Fibroblast of peridontal ligament (primary cell): ENCODE data around the gene FAM187B.
"Not testable (repeated sequence)": the region's sequence is repeated elsewhere in the genome, so short reads cannot be mapped to it uniquely, and the experiment has no call there.

Source experiments
- DNase-seq: peaks from one replicate; pipeline ENCODE4 v3.0.0-alpha.2; 2010; ENCODE audit errors: extremely low read depth

Gene FAM187B

DNA sequence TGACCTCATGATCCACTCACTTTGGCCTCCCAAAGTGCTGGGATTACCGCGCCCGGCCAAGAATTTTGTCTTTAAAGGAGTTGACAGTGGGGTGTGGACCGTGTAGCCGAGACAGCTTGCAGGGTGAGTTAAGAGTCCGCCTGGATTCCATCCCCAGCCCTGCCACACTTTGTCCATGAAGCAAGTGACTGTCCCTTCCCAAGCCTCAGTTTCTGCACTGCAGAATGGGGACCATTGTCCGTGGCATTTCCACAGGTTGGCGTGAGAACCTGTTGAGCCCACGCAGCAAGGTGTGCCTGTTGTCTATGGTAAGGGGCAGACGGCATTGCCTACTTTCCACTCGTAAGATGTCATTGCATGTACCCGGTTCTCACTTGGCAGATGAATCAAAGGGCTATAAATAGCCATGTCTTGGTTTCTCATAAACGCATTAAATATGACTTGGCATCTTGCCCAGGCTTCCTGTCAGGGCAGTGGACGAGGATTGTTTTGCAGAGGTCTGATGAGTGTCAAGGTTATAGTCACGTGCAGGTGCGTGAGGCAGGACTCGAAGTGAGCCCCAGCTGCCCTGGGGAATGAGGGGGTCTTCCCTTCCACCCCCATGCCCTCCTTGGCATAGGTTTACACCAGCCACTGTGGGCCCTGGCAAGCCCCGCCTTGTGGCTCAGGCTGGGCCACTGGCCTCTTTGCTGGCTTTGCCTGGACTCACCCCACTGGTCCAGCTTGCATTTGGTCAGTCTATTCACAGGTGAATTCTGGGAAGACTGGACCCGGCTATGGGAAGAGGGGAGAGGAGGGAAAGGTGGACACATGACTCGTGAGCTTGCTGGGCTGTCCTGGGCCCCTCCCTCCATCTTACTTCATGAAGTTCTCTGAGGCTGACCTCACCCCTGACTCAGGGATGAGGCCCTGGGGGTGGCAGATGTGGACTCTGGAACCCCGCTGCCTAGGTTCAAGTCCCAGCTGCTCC lies 14.6 kb downstream of the FAM187B start:
- DNase-seq: peak; percentile 32

DNA sequence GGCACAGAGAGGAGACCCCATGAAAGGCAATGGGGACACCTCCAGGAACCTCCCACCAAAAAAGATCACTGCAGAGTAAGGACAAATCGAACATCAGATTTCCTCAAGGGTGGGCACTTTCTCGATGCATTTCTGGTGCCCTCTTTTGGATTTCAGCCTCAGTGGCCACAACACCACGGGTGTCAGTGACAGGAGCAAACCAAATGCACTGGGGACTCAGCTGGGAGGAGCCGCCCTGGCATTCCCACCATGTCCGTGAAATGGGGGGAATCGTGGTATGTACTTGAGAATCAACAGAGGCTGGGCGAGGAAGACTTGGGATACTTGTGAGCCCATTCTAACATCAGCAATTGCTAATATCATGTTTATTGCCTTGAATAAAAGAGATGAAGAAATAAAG lies 16.3 kb downstream of the FAM187B start:
- DNase-seq: no peak

DNA sequence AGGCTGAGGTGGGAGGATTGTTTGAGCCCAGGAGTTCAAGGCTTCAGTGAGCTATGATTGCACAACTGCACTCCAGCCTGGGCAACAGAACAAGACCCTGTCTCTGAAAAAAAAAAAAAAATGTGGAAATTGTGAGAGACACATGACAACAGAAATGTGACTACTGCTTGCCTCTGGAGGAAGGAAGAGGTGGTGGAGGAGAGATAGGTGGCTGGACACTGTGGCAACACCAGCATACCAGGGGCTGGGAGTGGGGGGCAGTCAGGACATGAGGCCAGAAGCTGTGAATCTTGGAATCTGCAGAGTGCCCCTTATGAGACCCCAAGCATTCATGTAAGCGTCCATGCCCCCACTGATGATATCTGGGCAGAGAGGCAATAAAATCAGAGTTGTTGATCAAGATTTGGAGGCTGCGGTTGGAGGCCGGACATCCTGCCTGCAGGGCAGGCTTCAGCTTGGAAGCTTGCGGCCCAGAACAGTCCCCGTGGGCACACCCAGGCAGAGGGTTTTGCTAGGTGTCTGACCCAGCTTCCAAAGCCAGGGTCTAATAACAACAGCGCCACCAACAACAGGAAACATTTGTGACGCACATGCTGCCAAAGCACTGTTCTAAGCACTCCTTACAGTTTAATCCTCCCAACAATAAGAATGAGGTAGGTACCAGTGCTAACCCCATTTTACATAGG lies 16.9 kb downstream of the FAM187B start:
- no peak for DNase-seq

DNA sequence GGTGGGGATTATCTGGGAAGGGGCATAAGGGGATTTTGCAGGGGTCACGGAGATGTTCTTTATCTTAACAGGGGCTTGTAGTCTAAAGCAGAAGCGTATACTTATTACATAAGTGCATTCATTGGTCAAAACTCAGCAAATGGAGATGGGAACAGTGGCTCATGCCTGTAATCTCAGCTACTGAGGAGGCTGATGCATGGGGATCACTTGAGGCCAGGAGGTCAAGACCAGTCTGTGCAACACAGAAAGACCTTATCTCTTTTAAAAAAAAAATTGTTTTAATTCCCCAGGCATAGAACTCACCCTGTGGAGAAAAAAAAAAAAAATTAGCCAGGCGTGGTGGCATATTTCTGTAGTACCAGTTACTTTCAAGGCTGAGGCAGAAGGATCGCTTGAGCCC lies 18.9 kb downstream of the FAM187B start:
- no peak for DNase-seq

DNA sequence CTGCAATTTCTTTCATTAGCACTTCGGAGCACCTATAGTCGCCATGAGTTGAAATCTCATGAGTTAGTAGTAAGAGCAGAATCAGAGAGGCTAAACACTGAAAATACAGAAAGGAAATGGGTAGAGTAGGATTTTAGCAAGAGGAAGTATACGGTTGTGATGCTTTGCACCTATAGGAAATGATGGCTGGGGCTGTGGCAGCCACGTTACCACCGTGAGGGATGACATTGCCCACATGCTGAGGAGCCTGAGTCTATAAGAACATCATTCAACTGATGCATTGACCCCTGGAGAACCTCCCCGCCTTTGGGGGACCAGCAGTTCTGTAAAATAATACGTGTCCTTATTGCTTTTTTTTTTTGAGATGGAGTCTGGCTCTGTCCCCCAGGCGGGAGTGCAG lies 20.4 kb downstream of the FAM187B start:
- no peak for DNase-seq

DNA sequence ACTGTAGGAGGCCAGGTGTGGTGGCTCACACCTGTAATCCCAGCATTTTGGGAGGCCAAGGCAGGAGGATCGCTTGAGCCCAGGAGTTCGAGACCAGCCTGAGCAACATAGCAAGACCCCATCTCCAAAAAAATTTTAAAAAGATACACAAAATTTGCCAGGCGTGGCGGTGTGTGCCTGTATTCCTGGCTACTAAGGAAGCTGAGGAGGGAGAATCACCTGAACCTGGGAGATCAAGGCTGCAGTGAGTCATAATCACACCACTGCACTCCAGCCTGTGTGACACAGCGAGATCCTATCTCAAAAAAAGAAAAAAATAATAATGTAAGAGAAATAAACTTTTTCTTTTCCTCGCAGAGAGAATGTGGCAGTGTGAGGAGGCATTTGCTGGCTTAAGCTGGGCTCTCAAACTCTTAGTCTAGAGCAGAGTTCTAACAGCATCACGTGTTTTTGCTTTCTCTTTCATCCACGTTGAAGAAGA lies 21.1 kb downstream of the FAM187B start:
- no peak for DNase-seq

DNA sequence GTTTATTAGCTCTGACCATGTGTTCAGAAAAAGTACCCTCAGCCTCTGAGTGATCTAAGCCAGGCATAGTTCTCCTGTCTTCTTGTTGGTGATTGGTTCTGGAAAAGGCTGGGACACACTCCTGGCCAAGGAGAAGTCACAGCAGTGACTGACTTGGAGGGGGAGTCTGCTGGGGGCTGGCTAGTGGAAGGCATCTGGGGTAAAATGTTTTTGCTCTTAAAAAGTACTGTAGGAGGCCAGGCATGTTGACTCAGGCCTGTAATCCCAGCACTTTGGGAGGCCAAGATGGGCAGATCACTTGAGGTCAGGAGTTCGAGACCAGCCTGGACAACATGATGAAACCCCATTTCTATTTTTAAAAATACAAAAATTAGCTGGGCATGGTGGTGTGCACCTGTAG lies 21.7 kb downstream of the FAM187B start:
- DNase-seq: no peak

DNA sequence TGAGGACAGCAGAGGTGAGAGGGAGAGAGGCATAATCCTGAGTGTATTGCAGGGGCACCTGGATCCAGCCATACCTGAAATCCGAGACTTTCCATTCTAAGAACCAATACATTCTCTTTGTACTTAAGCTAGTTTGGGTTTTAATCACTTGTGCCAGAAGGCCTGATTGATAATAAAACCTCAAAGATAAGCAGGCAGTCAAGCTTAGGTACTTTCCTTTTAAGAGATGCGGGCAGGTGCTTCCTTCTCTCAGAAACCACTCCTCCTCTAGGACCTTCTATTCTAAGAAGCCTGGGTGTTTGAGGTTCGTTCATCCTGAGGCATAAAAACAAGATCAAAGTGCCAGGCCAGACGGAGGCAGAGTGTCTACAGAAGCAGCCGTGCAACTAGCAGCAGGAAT lies 22.2 kb downstream of the FAM187B start:
- no peak for DNase-seq

DNA sequence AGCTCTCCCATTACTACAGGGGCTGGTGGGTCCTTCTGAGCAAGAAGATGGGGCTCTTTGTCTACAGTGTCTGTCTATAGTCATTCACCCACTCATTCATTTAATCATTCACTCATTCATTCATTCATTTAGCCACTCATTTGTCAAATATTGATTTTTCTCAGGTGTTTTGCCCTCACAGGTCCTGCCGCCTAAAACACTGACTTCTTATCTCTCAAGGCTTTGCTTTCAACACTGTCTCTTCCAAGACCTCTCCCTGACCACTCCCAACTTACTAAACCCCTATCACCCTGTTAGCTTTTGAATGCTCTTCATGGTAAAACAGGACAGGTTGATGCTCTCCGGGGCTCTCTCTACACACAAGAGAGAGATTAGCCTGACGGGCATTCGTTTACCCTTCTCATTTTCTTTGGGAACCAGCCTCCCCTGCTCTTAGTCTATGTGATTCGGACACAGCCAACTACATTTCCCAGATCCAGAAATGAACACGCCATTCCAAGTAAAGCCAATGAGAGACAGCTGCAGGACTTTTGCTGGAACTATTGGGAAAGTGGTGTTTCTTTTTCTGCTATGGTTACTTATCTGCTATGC lies 22.7 kb downstream of the FAM187B start:
- no peak for DNase-seq

DNA sequence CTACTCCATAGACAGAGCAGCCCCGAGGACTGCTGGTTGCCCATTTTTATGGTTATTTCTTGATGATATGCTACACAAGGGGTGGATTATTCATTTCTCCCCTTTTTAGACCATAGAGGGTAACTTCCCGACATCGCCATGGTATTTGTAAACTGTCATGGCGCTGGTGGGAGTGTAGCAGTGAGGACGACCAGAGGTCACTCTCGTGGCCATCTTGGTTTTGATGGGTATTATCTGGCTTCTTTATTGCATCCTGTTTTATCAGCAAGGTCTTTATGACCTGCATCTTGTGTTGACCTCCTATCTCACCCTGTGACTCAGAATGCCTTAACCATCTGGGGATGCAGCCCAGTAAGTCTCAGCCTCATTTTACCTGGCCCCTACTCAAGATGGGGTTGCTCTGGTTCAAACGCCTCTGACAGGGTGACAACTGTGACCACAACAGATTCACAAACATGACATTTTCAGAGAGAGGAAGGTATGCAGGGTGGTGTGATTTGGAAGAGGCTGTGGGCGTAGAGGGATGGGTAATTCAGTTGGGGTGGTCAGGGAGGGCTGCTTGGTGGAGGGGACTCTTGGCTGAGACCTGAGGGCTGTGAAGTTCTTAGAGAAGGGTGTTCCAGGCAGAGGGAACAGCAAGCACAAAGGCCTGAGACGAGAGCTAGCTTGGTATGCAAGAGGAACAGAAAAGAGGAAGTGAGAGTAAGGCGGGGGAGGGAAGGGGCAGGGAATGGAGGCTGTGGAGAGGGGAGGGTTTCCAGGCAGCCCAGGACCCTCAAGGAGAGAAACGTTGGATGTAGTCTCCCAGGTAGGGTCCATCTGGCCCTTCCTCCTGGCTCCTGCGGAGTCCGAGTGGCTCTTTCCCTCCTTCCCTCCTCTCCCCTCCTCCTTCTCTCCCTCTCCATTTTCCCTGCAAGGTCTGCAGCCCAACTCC lies 23.5 kb downstream of the FAM187B start:
- no peak for DNase-seq

DNA sequence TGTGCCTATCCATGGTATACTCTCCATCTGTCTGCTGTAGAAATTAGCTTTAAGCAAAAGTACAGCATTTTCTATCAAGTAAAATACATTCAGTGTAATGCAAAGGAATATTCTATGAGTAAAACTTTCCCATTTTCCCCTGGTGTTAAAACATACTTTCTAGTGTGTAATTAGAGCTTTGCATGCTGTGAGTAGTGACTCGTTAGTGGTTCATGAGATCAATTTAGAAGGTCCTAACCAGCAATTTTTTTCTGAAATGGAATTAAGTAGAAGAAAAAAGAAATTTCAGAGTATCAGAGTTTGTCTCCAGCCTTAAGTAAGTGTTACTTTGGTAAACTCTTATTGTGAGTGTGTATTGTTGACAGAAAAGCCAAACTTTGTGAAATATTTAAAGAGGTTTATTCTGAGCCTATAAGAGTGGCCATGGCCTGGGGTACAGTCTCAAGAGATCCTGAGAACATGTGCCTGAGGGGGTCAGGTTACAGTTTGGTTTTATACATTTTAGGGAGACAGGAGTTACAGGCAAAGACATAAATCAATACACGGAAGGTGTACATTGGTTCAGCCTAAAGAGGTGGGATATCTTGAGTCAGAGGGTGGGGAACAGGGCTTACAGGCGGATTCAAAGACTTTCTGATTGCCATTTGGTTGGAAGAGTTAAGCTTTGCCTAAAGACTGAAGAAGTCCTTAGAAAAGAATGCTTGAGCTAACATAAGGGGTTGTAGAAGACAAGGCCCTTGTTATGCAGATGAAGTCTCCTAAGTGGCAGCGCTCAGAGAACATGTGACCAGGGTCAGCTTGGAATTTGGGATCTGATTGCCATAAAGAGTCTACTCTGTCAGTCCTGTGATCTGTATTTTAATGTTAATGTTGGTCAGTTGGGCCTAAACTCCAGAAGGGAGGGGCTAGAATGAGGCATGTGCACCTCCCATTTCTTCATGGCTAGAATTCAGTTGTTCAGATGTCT lies 25.5 kb downstream of the FAM187B start:
- DNase-seq: no peak

DNA sequence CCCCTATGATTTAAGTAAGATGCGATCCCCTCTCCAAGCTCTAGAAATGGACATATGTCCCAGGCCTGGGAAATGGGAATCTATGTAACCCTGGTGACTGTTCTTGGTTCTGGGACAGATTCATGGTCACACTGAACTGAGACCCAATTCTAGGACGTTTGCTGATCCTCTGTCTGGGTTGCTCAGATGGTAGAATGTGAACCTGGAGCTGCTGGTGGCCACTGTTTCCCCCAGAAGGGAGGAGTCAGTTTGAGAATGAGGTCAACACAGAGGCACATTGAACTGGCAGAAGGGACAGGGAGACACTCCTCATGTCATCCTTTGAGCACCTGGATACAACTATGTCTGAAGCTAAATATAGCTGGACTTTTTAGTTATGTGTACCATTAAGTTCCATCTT lies 29.1 kb downstream of the FAM187B start:
- no peak for DNase-seq

DNA sequence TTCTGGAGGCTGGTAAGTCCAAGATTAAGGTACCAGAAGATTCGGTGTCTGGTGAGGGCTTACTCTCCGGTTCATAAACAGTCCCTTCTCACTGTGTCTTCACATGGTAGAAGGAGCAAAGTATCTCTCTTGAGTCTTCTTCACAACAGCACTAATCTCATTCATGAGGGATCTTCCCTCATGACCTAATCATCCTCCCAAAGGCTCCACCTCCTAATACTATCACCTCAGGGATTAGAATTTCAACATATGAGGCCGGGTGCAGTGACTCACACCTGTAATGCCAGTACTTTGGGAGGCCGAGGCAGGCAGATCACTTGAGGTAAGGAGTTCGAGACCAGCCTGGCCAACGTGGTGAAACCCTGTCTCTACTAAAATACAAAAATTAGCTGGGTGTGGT lies 31.7 kb downstream of the FAM187B start:
- DNase-seq: not testable (repeated sequence)

DNA sequence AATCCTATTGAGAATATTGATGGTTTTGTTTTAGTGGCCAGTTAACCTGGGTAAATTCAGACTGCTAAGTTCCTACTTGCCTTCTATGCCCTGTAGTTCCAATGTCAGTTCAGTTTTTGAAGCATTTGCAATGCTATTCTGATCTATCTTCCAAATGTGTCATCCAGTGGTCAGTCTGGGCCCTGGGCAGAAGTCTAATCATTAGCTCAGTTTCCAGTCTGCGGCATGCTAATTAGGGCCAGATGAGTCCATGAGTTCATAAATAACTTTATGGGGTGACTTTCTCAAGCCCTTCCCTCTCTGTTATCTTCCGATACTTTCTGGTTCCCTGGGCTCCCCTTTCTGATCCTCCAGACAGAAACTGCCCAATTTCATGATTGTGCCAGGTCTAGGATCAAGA lies 32.7 kb downstream of the FAM187B start:
- DNase-seq: peak; percentile 24

DNA sequence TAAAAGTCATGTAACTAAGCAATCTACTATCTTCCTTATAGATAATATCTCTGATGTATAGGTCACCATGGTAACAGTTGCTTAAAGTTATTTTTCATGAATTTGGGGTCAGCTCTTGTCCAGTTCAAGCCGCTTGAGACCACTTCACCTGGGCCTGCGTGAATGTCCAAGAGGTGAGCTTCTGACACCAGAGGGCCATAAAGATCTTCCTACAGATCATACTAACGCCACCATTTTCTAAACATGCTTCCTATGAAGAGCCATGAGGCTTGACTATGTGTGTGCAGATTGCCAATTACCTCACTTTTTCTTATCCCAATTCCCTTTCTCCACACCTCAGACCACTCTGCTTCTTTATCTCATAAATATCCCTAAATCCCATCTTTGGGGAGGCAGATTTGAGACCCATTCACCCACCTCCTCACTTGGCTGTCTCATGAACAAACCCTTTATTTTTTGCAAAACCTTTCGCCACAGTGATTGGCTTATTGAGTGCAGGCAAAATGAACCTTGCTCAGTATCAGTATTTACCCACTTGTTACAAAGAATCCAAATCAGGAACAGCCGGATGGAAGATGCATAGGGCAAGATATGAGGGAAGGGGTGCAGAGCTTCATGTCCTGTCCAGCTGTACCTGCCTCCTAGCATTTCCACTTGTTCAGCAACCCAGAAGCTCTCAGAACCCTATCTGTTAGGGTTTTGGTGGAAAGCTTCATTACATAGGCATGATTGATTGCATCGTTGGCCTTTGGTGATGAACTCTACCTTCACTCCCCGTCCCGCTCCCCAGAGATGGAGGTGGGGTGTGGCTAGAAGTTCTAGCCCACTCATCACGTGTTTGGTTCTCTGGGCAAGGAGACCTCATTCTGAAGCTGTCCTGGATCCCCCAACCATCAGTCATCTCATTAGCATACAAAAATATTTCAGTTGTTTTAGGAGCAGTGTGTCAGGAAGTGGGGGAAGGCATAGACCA lies 34.2 kb downstream of the FAM187B start:
- DNase-seq: no peak

DNA sequence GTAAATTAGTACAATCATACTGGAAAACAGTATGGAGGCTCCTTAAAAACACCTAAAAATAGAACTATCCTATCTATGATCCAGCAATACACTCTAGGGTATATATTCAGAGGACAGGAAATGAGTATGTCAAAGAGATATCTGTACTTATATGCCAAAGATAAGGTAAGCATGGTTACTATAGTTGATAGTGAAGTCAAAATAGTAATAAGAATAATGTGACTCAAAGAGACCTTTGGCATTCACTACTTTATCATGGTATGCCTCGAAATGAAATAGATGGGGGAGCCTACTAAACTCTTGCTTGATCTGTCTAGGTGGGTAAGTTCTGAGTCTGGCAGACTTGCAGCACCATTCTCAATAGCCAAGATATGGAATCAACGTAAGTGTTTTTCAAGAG lies 43.7 kb downstream of the FAM187B start:
- DNase-seq: no peak

DNA sequence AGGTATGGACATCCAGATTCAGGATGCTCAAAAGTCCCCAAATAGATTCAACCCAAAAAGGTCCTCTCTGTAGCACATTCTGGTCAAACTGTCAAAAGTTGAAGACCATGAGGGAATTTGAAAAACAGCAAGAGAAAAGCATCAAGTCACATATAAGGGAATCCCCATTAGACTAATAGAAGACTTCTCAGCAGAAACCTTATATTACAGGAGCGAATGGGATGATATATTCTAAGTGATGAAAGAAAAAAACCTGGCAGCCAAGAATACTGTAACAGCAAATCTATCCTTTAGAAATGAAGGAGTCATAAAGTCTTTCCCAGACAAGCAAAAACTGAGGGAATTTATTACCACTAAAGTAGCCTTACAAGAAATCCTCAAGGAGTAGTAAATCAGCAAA lies 44.3 kb downstream of the FAM187B start:
- no peak for DNase-seq

DNA sequence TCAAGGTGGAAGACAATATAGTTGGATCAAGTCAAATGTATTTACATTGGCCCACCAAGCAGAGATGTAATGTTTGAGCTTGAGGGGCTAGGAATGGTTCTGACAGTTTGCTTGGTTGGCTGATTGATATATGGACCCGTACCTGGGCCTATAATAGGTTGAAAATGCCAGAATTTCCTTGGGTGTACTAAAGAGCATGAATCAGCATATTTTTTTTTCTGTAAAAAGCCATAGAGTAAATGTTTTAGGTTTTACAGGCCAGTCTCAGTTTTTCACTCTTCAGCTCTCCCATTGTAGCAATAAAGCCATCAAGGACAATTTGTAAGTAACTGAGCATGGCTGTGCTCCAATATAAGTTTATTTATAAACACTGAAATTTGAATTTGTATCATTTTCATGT lies 47.2 kb downstream of the FAM187B start:
- DNase-seq: no peak

DNA sequence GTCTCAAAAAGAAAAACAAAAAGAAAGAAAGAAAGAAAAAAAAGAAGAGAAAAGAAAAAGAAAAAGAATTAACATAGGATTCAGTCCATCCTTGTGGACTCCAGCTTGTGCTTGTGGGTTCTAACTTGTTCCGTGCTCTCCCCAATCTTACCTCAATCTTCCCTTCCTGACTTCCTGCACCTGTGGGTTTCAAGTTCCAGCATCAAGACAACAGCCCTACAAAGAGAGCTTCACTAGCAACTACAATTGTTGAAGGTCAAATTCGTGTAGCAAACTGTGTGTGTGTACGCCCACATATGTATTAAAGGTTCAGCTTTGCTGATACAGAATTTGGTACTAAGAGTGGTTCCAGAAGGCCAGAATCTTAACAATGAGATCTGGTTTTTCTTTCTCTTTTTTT lies 48.7 kb downstream of the FAM187B start:
- no peak for DNase-seq
